Fibroblast of lung (primary cell): ENCODE measurements around the gene NBPF15. TPM values are rescaled to one million over a fixed set of nuclear protein-coding genes. Genes with fewer than 3 reads are reported as not detected.
"Not testable (repeated sequence)": the region's sequence is repeated elsewhere in the genome, so short reads cannot be mapped to it uniquely, and the experiment has no call there.

Experiments
- DNase-seq, 2 donors: peaks; one replicate each; pipeline versions ENCODE4 v3.0.0 to v3.0.0-alpha.2; 2010; ENCODE audit warnings: low read depth in 2 of 2
- H2AFZ ChIP-seq: 2 replicates; pipeline ENCODE4 v1.5.1; 2012; ENCODE audit warnings: low read length, control low read depth, inconsistent platforms
- H3K27ac ChIP-seq: 2 replicates; pipeline ENCODE4 v1.5.1; 2011; ENCODE audit warnings: low read length, control low read depth; ENCODE audit not compliant: insufficient read depth
- H3K27me3 ChIP-seq: 2 replicates; pipeline ENCODE4 v1.5.1; 2011; ENCODE audit warnings: mild to moderate bottlenecking, low read length; ENCODE audit not compliant: control insufficient read depth, insufficient read depth
- H3K36me3 ChIP-seq: 2 replicates; pipeline ENCODE4 v1.5.1; 2011; ENCODE audit warnings: low read length; ENCODE audit not compliant: control insufficient read depth, insufficient read depth
- H3K4me1 ChIP-seq: 2 replicates; pipeline ENCODE4 v1.5.1; 2011; ENCODE audit warnings: low read length; ENCODE audit not compliant: control insufficient read depth, insufficient read depth; ENCODE audit errors: extremely low read depth
- H3K4me2 ChIP-seq: 2 replicates; pipeline ENCODE4 v1.5.1; 2011; ENCODE audit warnings: low read length, control low read depth; ENCODE audit not compliant: insufficient read depth; ENCODE audit errors: extremely low read depth
- H3K4me3 ChIP-seq, 4 experiments: fragments of 200-600 bp in 1 of 4; sonication (generic) in 1 of 4; replicated peaks in 1 of 4; 2 replicates each; pipeline ENCODE4 v1.5.1; 2011 to 2016; ENCODE audit warnings: low read length in 4 of 4, low read depth in 3 of 4, mild to moderate bottlenecking in 3 of 4, control low read depth in 2 of 4, inconsistent platforms in 1 of 4, mixed read lengths in 1 of 4; ENCODE audit not compliant: insufficient read depth in 1 of 4; ENCODE audit errors: control extremely low read depth in 1 of 4
- H3K79me2 ChIP-seq: 2 replicates; pipeline ENCODE4 v1.5.1; 2012; ENCODE audit warnings: mild to moderate bottlenecking, low read length, inconsistent platforms; ENCODE audit not compliant: control insufficient read depth, insufficient read depth
- H3K9ac ChIP-seq: 2 replicates; pipeline ENCODE4 v1.5.1; 2011; ENCODE audit warnings: mild to moderate bottlenecking, low read length, control low read depth; ENCODE audit not compliant: insufficient read depth
- H3K9me3 ChIP-seq: 2 replicates; pipeline ENCODE4 v1.5.1; 2012; ENCODE audit warnings: low read depth, low read length; ENCODE audit not compliant: control insufficient read depth, insufficient read depth
- H4K20me1 ChIP-seq: 2 replicates; pipeline ENCODE4 v1.5.1; 2011; ENCODE audit warnings: low read length; ENCODE audit not compliant: control insufficient read depth, insufficient read depth; ENCODE audit errors: extremely low read depth
- polyA plus RNA-seq, 2 donors: library from polyadenylated mRNA; depleted of rRNA in 1 of 2; stranded (reverse) in 1 of 2; unstranded in 1 of 2; fragments of >200 nt; gene quantifications; 2 replicates each; pipeline ENCODE4 v1.2.1, GENCODE V29; 2011 to 2012; ENCODE audit warnings: missing spikeins in 1 of 2
- total RNA-seq: library from RNA; depleted of rRNA; stranded (reverse); fragments of >200 nt; gene quantifications from 2 replicates; pipeline ENCODE4 v1.2.1, GENCODE V29; 2014

NBPF15 gene
- total and polyA plus RNA-seq, 2 donors (not counting 1 experiment from before 2014, with no cell fraction given) = 35.7 to 51.2 TPM

DNA sequence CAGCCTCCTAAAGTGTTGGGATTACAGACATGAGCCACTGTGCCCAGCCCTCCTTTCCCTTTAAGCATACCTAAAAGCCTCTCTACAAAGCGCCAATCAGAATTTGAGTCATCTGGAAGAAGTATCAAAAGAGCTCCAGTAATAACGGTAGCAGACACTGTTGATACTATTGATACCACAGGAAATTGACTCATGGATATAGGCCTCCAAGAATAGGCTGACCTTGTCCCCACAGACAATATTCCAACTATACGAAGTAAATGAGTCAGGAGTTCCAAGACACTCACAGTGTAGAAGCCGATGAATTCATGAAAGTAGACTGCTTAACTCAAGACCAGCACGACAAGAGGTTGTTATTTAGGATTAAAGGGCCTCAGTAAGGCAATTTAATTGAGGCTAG lies 58.7 kb downstream of the NBPF15 start:
- H3K9ac ChIP-seq, H3K79me2 ChIP-seq, H3K36me3 ChIP-seq, H2AFZ ChIP-seq, H3K27me3 ChIP-seq, H3K4me3 ChIP-seq, H4K20me1 ChIP-seq, DNase-seq, H3K9me3 ChIP-seq, H3K4me2 ChIP-seq, H3K27ac ChIP-seq, H3K4me1 ChIP-seq: not testable (repeated sequence)

DNA sequence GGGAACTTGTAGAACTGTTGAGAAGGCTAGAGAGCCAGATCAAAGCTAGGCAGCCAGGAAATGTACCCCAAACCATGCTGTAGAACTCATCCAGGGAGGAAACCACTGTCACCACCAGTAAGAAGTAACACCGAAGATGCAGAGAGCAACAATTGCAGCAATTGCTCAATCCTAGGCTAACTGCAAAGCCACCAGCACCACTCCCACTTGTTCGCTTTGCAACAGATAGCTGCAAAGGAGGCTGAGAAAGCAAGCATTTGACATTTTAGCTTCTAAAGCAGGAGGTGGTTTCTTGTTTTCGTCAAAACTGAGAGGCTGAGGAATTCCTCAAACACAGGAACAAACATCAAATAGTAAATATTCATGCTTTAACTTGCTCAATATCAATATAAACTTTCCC lies 89.8 kb downstream of the NBPF15 start:
- H3K27me3 ChIP-seq, H3K79me2 ChIP-seq, H3K36me3 ChIP-seq, H2AFZ ChIP-seq, DNase-seq, H3K4me2 ChIP-seq, H3K9me3 ChIP-seq, H3K4me3 ChIP-seq, H3K4me1 ChIP-seq, H3K9ac ChIP-seq, H4K20me1 ChIP-seq, H3K27ac ChIP-seq: not testable (repeated sequence)

Other genes starting within 250 kb of the NBPF15 start
- not detected in 2 replicates for gene PPIAL4E, start 88.0 kb downstream of the NBPF15 start, total RNA-seq
- not detected in 2 replicates for gene PPIAL4E, start 88.0 kb downstream of the NBPF15 start, polyA plus RNA-seq
- gene PPIAL4F, start 131.2 kb upstream of the NBPF15 start, total RNA-seq = not detected in 2 replicates
- gene PPIAL4F, start 131.2 kb upstream of the NBPF15 start, polyA plus RNA-seq = not detected in 2 replicates